HTERT RPE-1 (cell line): Measurements from ENCODE around the gene PNMA8A.
"Not testable (repeated sequence)": the region's sequence is repeated elsewhere in the genome, so short reads cannot be mapped to it uniquely, and the experiment has no call there.

ENCODE experiments used
- in situ Hi-C: fragments of 300-500 bp; cut with MboI; formaldehyde crosslinking; loops from 4 replicates; pipeline ENCODE4 v1.14.3; 2020; ENCODE audit warnings: low sequenced_read_pairs

Gene PNMA8A

GRCh38 chr19:46471116-46471733 lies at the start of gene PNMA8A:
PNMA8A (minus strand) TSS chr19:46471563; CDS start chr19:46471035, 528 bp downstream.
- in situ Hi-C loops: no loop called here

- in situ Hi-C loops: no loop called here
Observed at GRCh38 chr19:46520616-46521015, 49.3 kb upstream of the PNMA8A start.

- in situ Hi-C loops: no loop called here
Observed at GRCh38 chr19:46517471-46517870, 46.1 kb upstream of the PNMA8A start.

- in situ Hi-C loops: no loop called here
Observed at GRCh38 chr19:46515879-46516350, 44.6 kb upstream of the PNMA8A start.

GRCh38 chr19:46515290-46515609 lies 43.9 kb upstream of the PNMA8A start:
- in situ Hi-C loops: no loop called here

- in situ Hi-C loops: no loop called here
Observed at GRCh38 chr19:46514589-46515289, 43.4 kb upstream of the PNMA8A start.

- in situ Hi-C loops: no loop called here
Observed at GRCh38 chr19:46513461-46514236, 42.3 kb upstream of the PNMA8A start.

GRCh38 chr19:46511237-46511636 lies 39.9 kb upstream of the PNMA8A start:
- in situ Hi-C loops: no loop called here

GRCh38 chr19:46508206-46508605 lies 36.8 kb upstream of the PNMA8A start:
- in situ Hi-C loops: no loop called here

- in situ Hi-C loops: no loop called here
Observed at GRCh38 chr19:46503848-46504453, 32.6 kb upstream of the PNMA8A start.

GRCh38 chr19:46502891-46503290 lies 31.5 kb upstream of the PNMA8A start:
- in situ Hi-C loops: no loop called here

- in situ Hi-C loops: no loop called here
Observed at GRCh38 chr19:46499692-46500091, 28.3 kb upstream of the PNMA8A start.

GRCh38 chr19:46497773-46498172 lies 26.4 kb upstream of the PNMA8A start:
- in situ Hi-C loops: no loop called here

- in situ Hi-C loops: not testable (repeated sequence)
Observed at GRCh38 chr19:46496886-46497285, 25.5 kb upstream of the PNMA8A start.

- in situ Hi-C loops: no loop called here
Observed at GRCh38 chr19:46496304-46496703, 24.9 kb upstream of the PNMA8A start.

GRCh38 chr19:46495786-46496099 lies 24.4 kb upstream of the PNMA8A start, which contains the start of gene PNMA8B:
PNMA8B (minus strand) TSS chr19:46495867; CDS start chr19:46495465, 402 bp downstream.
- in situ Hi-C loops: no loop called here

- in situ Hi-C loops: no loop called here
Observed at GRCh38 chr19:46494941-46495785, 23.8 kb upstream of the PNMA8A start.

- in situ Hi-C loops: no loop called here
Observed at GRCh38 chr19:46494146-46494940, 23.0 kb upstream of the PNMA8A start.

GRCh38 chr19:46493236-46494145 lies 22.1 kb upstream of the PNMA8A start:
- in situ Hi-C loops: no loop called here
